Measurements from ENCODE around the gene RFX1.

DNA sequence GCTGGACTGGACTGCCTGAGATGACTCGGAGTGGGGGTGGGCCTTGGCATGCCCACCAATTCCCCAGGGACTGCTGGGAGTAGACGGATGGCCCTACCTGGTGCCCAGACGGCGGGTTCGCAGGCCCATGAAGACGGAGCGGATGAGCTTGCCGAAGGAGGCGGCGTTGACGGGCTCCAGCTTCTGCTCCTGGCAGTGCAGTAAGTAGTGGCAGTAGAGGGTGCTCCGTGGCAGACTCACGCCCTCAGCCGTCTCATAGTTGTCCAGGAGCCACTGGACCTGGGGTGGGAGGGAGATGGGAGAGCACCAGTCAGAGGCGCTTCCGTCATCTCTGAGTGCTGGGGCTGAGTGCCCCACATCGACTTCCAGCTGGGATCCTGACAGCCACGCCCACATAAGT, 36.2 kb downstream of the RFX1 start:
- TF ChIP-seq, protein P1, sequence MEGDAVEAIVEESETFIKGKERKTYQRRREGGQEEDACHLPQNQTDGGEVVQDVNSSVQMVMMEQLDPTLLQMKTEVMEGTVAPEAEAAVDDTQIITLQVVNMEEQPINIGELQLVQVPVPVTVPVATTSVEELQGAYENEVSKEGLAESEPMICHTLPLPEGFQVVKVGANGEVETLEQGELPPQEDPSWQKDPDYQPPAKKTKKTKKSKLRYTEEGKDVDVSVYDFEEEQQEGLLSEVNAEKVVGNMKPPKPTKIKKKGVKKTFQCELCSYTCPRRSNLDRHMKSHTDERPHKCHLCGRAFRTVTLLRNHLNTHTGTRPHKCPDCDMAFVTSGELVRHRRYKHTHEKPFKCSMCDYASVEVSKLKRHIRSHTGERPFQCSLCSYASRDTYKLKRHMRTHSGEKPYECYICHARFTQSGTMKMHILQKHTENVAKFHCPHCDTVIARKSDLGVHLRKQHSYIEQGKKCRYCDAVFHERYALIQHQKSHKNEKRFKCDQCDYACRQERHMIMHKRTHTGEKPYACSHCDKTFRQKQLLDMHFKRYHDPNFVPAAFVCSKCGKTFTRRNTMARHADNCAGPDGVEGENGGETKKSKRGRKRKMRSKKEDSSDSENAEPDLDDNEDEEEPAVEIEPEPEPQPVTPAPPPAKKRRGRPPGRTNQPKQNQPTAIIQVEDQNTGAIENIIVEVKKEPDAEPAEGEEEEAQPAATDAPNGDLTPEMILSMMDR (IDR thresholded peaks at IDR 0.05; ENCODE audit: low read depth, low read length), result no peak
- no peak for TF ChIP-seq EZH2phosphoT487 (IDR thresholded peaks at IDR 0.05; ENCODE audit: low read depth)

Data from OCI-LY3 (cell line).